ENCODE results near the gene LYSMD2. TPM values are rescaled to one million over a fixed set of nuclear protein-coding genes. Genes with fewer than 3 reads are reported as not detected.

The LYSMD2 gene
- total RNA-seq, 1 donor from 2014 or later: 30.6 TPM

DNA sequence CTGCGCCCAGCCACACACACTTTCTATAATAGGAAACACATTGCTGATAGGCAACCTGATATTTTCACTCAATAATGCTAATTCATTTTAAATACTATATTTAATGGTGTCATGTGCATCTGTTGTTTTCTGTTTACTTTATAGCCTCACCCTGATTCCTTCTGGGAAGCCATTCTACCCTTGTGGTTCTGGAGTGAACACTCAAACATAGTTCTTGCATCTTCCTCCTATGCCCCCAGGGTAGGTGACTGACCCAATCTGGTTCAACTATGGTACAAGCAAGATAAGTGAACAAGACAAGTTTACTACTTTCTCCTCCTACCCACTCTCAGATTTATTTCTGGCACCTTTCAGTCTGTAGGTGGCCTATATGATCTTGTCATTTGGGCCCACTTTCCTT, 60.4 kb downstream of the LYSMD2 start:
- DNase-seq (ENCODE audit: low spot score in 2 of 2): no peak
- FAIRE-seq: no peak

DNA sequence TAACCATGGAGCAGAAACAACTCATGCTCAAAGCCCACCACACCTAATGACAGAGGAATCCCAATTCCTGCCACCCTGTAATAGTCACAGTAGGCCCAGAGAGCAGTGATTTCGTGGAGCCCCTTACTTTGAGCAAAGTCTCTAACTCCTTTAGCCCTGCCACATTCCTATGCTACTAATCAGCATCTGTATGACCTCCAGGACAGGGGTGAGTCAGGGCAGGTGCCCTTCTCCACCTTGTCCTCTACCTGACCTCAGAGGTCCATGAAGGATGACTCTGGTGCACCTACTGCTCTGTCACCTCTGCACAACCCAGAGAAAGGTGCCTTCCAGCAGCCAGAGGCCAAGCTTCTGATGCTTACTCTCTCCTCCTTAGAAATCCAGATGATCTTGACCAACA, 62.2 kb downstream of the LYSMD2 start:
- no peak for DNase-seq (ENCODE audit: low spot score in 2 of 2)
- no peak for FAIRE-seq

Other genes starting within 250 kb of the LYSMD2 start
- gene DMXL2, start 114.9 kb downstream of the LYSMD2 start, total RNA-seq: 147 TPM
- 37.9 TPM for gene SCG3, start 56.2 kb downstream of the LYSMD2 start, total RNA-seq
- 198 TPM for gene TMOD2, start 13.9 kb upstream of the LYSMD2 start, total RNA-seq
- gene TMOD3, start 92.0 kb upstream of the LYSMD2 start, total RNA-seq: 76.2 TPM
- gene LEO1, start 234.1 kb upstream of the LYSMD2 start, total RNA-seq: 47.7 TPM